NCI-H345 treated with DMSO at 0.1 percent for 48 hours (cell line): ENCODE results near the gene NFATC2.

ENCODE experiments used
- DNase-seq: peaks from one replicate; lab custom pipeline; 2025; ENCODE audit not compliant: unreplicated experiment; lab: John Stamatoyannopoulos, UW

The NFATC2 gene

DNA sequence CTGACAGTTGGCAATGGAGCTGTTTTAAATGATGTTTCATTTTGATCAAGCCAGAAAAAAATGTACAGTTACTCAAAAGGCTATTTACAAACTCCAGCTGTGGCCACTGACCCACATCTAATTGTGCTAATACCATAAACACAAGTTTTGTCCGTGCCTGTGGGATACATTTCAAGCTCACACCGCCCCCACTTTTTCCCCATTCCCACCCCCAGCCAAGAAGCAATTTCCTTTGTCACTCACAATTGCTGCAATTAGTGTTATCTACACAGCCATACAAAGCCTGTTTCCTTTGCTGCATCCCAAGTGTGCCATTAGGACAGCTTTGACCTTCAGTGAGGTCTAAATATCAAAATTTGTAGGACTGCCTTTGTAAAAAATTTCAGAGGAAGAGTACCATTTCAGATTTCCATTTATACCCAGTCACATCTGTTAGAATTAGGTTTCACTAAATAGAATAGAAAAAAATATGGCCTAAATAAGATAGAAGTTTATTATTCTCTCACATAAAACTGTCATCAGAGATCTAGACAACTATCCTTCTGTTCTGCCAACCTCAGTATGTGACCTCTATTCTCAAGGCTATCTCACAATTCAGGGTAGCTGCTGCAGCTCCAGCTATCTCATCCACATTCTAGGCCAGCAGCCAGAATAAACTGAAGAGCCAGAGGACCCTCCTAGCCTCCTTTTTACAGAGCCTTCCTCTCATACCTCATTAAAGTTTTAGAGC is 202.6 kb downstream of the NFATC2 start:
- no peak for DNase-seq

DNA sequence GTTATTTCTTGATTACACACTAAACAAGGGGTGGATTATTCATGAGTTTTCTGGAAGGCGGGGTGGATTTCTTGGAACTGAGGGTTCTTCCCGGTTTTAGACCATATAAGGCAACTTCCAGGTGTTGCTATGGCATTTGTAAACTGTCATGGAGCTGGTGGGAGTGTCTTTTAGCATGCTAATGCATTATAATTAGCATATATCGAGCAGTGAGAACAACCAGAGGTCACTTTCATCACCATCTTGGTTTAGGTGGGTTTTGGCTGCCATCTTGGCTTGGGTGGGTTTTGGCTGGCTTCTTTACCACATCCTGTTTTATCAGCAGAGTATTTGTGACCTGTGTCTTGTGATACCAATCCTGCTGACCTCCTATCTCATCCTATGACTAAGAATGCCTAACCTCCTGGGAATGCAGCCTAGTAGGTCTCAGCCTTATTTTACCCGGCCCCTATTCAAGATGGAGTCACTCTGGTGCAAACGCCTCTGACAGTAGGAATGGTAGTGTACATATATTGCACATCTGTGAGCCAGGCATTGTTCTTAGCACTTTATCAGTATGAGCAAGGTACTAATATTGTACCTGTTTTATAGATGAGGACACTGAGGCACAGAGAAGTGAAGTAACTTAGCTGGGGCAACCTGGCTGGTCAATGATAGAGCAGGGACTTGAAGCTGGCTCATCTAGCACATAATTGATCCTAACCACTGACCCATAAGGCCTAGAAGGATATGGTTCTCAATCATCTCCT is 203.7 kb downstream of the NFATC2 start:
- no peak for DNase-seq

DNA sequence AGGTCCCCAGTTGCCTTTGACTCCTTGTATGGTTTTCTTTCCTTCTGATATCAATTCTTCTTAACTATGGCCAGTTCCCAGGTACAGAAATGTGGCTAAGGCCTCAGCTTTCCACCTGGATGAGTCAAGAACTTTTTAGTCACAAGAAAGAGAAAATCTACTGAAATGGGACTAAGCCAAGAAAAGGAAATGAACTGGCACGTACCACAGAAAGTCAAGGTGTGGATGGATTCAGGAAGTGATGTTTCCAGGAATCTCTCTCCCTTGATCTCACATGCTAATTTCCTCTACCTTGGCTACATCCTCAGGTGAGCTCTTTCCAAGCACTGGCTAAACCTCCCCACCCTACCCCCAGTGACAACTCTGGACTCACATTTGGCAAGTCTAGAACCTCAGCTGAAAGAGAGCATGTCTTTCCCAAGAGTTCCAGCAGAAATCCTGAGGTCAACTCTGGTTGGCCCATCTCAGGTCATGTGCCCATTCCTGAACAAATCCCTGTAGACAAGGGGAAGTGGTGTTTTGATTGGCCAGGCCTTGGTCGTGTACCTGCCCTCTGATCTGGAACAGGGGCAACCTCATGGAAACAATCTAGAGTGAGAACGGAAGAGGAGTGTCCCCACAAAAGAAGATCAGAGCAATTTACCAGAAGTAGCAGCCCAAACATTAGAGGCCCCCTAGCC is 205.3 kb downstream of the NFATC2 start:
- no peak for DNase-seq
